ENCODE data around the gene CRELD2.

GRCh38 chr22:49934891-49935557 lies 16.6 kb downstream of the CRELD2 start:
- TF ChIP-seq POLR2A (IDR thresholded peaks at IDR 0.05; ENCODE audit: low read depth, low read length) (no peak), POLR2AphosphoS5 (IDR thresholded peaks at IDR 0.05; ENCODE audit: low read depth, low read length) (no peak)

Measured in GM12891 (cell line).